Activated T-cell treated with anti-CD3 and anti-CD28 coated beads for 1 hour (primary cell): ENCODE data around the gene DRGX.

Source experiments
- DNase-seq: peaks from one replicate; pipeline ENCODE4 v3.0.0-alpha.2; 2020; ENCODE audit warnings: low read depth

Gene DRGX

DNA sequence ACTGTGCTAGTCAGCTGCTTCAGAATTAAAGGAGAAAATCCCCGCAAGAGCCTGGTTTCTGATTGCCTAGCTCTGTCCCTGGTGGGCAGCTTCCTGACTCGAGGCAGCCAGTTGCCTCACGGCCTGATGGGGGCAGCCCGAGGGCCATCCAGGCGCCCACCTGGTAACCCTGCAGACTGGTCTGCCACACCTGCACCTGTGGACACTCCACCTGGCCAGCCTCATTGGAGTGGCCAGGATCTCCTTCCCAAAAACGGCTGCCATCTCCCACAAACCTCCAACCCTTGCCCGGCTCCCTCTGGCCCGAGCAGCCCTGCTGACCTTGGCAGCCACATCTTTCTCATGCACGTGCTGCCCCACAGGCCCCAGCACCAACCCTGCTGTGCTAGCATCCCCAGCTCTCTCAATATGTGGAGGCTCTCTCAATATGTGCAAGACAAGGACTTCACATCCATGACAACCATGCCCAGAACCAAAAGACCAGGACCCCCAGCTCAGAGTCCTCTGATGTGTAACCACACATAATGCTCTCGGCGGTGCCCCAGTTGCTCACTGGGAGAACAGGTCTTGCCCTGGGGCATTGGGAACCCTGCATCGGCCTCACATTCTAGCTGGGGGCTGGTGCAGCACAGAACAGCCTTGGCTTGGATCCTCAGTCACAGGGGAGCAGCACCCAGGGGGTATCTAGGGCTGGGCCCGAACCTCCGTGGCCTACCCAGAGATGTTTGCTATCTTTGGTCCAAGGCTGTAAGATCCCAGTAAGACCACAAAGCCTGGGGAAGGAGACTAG lies 14.6 kb downstream of the DRGX start:
- DNase-seq = no peak

DNA sequence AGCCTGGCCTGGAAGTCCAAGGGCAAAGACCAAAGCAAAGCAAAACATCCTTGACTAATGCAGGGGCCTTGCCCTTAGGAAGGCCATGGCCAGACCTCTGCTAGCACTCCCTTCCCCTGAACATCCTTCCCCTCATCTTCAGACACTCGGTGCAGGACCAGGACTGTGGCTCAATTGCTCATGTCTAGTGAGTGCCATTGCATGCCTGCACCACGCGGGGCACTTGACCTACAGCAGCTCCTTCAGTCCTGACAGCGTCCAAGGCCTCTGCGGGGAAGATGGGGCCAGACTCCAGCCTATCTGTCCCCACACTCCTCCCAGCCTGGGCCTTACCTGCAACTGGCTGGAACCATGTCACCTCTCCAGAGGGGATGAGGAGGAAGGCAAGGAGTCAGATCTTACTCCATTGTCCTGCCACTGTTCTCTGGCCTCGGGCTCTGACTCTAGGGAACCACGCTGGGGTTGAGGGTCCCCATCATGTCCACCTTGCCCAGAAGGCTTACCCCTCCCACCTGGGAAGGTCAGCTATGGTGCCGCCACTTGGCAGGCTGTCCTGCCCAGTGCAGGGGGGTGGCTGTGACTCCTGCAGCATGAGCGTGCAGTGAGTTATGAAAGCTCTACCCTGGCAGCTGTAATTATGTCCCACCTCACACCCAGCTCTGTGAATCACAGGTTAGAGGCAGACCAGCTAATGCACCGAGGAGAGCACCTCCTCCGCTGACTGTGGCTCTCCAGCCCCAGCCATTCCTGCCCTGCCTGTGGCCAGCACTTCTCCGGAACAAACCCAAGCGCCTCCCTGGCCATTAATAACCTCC lies 16.1 kb downstream of the DRGX start:
- no peak for DNase-seq

GRCh38 chr10:49377256-49377655 lies 18.6 kb downstream of the DRGX start:
- no peak for DNase-seq

GRCh38 chr10:49375611-49376010 lies 20.3 kb downstream of the DRGX start:
- DNase-seq = no peak

DNA sequence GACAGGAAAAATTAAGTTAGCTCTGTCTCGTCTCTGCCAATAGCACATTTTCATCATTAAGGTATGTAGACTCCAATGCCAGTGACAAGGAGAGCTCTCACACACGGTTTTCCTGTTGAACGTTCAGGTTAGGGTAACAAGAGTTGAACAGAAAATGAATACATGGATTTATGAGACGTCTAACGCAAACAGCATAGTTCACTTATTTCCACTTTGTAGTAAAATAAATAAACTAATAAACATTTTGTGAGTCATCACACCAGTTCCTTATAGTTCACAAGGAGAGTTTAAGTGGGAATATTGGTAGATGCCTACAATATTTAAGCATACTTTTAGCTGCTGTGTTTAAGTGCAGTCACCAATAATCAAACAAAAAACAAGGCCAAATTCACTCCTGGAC lies 21.1 kb downstream of the DRGX start:
- no peak for DNase-seq

DNA sequence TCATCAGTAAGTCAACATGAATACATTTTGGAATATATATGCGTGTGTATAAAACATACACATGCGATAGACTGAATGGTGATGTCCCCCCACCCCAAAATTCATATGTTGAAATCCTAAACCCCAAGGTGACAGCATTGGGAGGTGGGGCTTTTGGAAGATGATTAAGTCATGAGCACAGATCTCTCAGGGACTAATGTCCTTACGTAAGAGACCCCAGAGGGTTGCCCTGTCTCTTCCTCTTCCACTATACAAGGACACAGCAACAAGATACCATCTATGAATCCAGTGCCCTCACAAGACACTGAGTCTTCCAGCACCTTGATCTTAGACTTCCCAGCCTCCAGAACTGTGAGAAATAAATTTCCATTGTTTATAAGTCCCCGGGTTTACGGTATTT lies 22.5 kb downstream of the DRGX start:
- no peak for DNase-seq

DNA sequence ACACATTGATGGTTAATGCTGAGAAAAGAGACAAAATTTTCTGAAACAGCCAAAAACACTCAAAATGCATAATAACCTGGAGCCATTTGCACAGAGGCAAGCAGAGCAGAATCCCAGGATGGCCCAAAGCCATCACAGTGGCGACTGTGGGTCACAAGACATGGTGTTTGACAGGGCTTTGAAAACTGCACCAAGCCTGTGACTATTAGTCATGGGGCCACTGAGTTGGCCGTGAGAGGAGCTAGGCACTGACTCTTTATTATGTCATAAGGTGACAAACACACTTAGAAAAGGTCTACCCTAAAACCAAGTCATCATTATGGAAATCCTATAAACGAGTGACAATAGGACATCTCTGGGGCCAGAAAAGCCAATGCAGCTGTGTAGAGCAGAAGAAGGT lies 23.9 kb downstream of the DRGX start:
- no peak for DNase-seq

DNA sequence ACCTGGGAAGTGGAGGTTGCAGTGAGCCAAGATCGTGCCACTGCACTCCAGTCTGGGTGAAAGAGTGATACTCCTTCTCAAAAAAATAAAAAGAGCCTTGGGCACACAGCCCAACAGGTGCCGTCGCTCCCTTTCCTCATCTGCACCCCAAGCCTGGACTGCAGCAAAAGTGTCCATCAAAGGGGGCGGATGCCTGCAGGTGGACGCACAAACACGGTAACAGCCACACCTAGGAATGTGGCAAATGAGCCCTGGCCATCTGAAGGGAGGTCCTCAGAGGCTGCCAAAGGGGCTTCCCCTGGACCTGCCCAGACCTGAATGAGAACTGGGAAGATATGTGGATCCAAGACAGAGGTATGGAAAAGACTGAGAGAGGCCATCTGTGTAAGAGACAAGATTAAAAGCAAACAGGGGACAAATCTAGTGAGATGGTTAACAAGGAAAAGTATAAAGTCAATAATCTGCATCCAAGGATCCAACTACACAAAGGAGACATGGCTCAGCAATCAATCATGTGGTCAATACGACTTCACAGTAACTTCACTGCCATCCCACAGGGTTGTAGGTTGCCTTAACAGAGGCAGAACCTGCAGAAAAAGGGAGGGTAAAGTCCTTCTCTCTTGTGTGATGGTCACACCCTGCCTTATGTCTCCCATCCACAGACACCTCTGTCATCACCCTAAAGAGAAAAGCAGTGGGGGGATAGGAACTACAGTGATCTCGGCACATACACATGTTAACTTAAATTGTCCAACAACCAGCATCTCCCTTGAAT lies 25.4 kb downstream of the DRGX start:
- no peak for DNase-seq

DNA sequence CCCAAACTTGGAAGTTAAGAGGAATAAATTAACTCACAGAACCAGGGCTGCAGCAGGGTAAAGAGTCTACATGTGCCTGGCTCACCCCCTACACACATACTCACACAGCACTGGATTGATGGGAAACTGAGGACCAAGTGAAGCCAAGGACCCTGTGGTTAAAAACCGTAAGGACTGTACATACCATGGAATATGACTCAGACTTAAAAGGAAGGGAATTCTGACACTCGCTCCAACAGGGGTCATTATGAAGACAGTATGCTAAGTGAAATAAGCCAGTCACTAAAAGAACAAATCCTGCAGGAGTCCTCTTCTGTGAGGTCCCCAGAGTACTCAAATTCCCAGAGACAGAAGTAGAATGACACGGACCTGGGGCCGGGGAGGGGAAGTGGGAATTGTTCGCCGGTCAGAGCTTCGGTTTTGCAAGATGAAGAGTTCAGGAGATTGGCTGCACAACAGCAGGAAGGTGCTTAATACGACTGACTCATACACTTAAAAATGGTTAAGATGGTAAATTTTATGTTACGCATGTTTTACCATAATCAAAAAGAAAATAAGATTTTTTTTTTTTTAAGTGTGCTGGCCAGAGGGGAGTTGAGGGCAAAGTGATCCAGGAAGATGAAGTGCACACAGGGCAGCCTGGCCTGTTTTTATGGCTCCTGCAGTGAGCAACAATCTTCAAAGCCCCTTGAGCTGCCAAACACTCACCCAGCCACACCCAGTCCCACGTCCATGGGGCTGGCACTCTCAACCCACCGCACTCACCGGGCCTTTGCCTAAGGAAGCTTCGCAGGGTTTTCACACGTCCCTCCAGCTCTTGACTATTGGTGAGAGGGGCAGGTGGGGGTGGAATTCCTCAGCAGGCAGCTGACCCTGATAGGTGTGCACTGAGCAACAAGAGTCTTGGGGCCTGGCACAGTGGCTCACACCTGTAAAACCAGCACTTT lies 26.4 kb downstream of the DRGX start:
- no peak for DNase-seq

- no peak for DNase-seq
Measured at GRCh38 chr10:49368256-49368655, 27.6 kb downstream of the DRGX start.

DNA sequence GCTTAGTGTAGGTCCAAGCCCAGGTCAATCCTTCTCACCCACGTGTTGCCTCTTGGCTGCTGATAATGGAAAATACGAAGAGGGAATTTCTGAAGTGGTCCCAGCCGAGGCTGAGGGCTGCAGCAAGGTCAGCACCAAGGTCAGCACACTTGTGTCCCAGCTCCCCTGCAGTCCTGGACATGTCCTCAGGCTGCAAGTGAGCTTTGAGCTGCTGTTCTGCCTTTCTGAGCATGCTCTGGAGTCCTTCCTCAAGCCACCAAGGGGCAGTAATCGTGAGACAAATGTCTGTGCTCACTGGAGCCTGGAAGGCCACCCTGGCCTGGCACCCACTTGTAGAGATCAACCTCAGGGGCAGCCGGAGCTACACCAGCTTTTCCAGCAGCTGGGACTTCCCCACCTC lies 28.3 kb downstream of the DRGX start:
- DNase-seq = no peak

DNA sequence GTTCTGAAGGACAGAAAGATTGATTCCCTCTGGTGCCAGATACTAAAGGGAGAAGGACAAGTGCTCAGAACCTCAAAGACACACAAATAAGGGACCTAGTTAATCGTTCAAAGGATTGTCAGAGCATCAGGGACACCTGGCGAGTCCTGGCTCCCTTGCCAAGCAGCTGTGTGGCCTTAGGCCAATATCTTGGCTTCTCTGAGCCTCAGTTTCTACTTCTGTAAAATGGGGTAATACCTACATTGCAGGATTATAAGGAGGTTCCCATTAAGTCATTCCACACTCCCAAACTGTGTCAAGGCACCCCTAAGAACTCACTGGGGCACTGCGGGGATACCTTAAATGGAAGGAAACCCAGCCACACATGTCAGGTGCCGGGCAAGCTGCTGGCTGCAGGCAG lies 29.4 kb downstream of the DRGX start:
- DNase-seq = no peak

GRCh38 chr10:49365675-49366415 lies 30.0 kb downstream of the DRGX start:
- DNase-seq = no peak

- DNase-seq = no peak
Measured at GRCh38 chr10:49365275-49365674, 30.6 kb downstream of the DRGX start.

DNA sequence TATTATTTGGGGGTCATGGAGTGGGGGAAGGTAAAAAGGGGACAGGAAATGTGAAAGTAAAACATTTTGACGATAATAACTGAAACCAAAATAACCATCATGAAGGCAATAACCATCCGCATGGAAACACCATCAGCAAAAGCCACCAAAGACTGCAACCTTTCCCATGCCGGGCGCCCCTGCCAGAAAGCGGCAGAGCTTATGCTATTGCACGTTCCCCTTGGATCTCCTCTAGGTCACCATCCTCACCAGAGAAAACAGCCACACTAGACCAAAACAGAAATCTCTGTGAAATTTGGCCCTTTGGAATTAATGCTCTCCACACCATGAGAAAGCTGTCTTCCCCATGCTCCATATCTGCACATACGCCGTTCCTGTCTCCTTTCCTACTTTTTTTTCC lies 31.1 kb downstream of the DRGX start:
- no peak for DNase-seq

GRCh38 chr10:49364051-49364450 lies 31.8 kb downstream of the DRGX start:
- no peak for DNase-seq

GRCh38 chr10:49363309-49364031 lies 32.4 kb downstream of the DRGX start:
- DNase-seq = no peak

DNA sequence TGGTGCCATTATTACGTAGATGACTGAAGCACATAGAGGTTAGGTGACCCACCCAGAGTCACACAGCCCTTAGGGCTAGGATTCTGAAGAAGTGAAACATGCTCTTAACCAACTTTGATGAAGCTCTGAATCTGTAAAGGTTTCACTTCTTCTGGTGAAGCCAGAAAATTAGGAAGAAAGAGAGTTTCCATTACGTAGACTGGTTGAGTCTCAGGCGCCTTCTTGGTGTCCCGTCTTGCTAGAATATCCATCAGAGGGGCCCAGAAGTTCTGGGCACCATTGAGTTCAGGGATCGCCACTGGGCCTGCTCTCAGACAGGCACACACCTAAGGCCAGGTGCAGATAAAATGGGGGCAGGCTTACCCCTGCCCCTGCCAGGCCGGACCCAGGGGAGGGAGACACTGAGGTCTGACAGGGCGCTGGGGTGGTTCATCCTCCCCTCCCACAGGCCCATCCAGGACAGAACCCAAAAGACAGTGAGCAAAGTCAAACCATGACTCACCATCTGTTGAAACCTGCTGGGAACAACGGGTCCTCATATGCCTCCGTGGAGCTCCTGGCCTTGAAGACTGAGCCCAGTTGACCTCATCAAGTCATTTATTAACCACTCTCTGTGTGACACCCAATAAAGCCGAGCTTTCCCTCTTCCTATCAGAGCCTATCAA lies 33.2 kb downstream of the DRGX start:
- DNase-seq = no peak

GRCh38 chr10:49361735-49362568 lies 33.9 kb downstream of the DRGX start:
- no peak for DNase-seq
